HFFc6 (cell line): ENCODE results near the gene CFAP20DC. TPM values are rescaled to one million over a fixed set of nuclear protein-coding genes. Genes with fewer than 3 reads are reported as not detected.

Experiments used
- DNase-seq: peaks from one replicate; pipeline ENCODE4 v3.0.0-alpha.2; 2018
- H3K27ac Mint-ChIP-seq: 2 replicates; pipeline ENCODE4 v1.8.0; 2020; ENCODE audit warnings: mild to moderate bottlenecking, mixed read lengths
- H3K27me3 Mint-ChIP-seq: 2 replicates; pipeline ENCODE4 v1.8.0; 2021; ENCODE audit warnings: mild to moderate bottlenecking, moderate library complexity, mixed read lengths; ENCODE audit not compliant: insufficient read depth
- H3K36me3 Mint-ChIP-seq: 2 replicates; pipeline ENCODE4 v1.8.0; 2021; ENCODE audit warnings: low read depth, mixed read lengths
- H3K4me1 Mint-ChIP-seq: 2 replicates; pipeline ENCODE4 v1.8.0; 2020; ENCODE audit warnings: low read depth, mixed read lengths
- H3K4me3 Mint-ChIP-seq: 2 replicates; pipeline ENCODE4 v1.8.0; 2020; ENCODE audit warnings: mild to moderate bottlenecking, moderate library complexity, mixed read lengths
- H3K9me3 Mint-ChIP-seq: 2 replicates; pipeline ENCODE4 v1.8.0; 2020; ENCODE audit warnings: mild to moderate bottlenecking, mixed read lengths
- total RNA-seq, 6 experiments: library from RNA; stranded (reverse); fragmentation: NEBNext Ultra II Directional; extraction: Animal tissue kit (Norgen Biotek cat#: 25700); gene quantifications; 2 replicates in 1 of 6; 3 replicates in 5 of 6; pipeline ENCODE4 v1.2.3, GENCODE V29; 2021
- TF ChIP-seq, protein P1 (sequence below): fragments of 200-600 bp; sonication (generic); IDR thresholded peaks from 2 replicates; pipeline ENCODE4 v1.5.0; 2021; ENCODE audit warnings: antibody characterized with exemption, mild to moderate bottlenecking

CFAP20DC gene
- total RNA-seq, 6 experiments from 2014 or later: 1.2 to 2.6 (median 2.1) TPM

DNA sequence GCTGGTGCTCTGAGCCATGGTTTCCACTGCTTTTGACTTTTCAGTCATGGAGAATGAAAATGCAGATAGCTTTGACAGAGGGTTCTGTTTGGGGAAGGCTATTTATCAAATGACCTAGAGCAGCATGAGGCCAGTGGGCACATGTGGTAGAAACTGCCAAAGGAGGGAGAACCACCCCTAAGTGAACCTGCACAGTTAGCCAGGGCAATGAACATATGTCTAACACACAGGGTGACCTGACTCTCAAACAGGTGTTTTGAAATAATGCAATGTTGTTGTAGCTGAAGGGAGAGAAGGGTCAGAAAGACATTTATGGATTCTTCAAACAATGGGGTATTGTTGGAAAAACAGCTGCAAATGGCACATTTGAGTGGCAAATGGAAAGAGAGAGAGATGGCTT, 208.9 kb downstream of the CFAP20DC start:
- TF ChIP-seq, protein P1, sequence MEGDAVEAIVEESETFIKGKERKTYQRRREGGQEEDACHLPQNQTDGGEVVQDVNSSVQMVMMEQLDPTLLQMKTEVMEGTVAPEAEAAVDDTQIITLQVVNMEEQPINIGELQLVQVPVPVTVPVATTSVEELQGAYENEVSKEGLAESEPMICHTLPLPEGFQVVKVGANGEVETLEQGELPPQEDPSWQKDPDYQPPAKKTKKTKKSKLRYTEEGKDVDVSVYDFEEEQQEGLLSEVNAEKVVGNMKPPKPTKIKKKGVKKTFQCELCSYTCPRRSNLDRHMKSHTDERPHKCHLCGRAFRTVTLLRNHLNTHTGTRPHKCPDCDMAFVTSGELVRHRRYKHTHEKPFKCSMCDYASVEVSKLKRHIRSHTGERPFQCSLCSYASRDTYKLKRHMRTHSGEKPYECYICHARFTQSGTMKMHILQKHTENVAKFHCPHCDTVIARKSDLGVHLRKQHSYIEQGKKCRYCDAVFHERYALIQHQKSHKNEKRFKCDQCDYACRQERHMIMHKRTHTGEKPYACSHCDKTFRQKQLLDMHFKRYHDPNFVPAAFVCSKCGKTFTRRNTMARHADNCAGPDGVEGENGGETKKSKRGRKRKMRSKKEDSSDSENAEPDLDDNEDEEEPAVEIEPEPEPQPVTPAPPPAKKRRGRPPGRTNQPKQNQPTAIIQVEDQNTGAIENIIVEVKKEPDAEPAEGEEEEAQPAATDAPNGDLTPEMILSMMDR: no peak
- H3K36me3 Mint-ChIP-seq: no peaks in the 10 kb centered on the region
- H3K27ac Mint-ChIP-seq: no peak overlapping the region
- H3K4me1 Mint-ChIP-seq: peaks cover 21% of the 10 kb centered on the region
- no peak overlapping the region for H3K4me3 Mint-ChIP-seq
- no peaks in the 10 kb centered on the region for H3K9me3 Mint-ChIP-seq
- no peaks in the 10 kb centered on the region for H3K27me3 Mint-ChIP-seq
- no peak for DNase-seq

DNA sequence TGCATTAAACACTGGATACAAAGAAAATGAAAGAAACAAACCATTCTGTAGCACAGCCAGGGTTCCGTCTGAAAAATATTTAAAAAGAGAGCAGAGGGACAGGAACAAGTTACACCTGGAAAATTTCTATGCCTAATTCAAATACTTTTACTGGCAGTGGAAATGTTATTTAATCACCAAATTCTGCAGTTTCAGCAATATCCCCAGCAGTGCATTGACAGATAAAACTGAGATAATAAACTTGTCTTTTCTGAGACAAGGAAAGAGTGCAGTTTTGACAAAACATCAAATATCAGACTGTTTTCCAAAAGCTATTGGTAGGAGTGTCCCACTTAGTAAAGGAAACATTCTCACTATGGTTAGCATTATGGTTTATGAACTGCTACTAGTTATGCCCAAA, 209.9 kb downstream of the CFAP20DC start:
- no peak for DNase-seq
- no peaks in the 10 kb centered on the region for H3K27me3 Mint-ChIP-seq
- H3K36me3 Mint-ChIP-seq: no peaks in the 10 kb centered on the region
- H3K4me1 Mint-ChIP-seq: peaks cover 29% of the 10 kb centered on the region
- no peaks in the 10 kb centered on the region for H3K9me3 Mint-ChIP-seq
- no peak overlapping the region for H3K27ac Mint-ChIP-seq
- TF ChIP-seq, protein P1: no peak
- H3K4me3 Mint-ChIP-seq: no peak overlapping the region

DNA sequence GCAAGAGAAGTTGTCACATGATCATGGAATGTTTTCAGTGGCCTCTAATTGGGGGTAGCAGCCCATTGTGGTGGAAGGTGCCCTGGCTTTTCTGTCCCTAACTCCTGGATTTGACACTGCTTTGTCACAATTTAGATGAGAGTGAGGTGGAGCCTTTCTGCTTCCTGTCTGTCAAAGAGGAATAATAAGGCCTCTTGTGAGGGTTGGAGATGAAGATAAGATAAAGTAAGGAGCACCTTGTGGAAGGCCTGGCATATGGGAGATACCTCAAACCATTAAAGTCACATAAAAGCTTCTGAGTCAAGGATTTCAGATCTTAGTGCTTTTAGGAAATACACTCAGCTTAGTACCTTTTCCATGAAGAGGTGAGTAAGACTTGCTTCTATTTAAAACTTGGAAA, 210.6 kb downstream of the CFAP20DC start:
- Mint-ChIP-seq H3K4me3 (no peak overlapping the region), H3K27ac (no peak overlapping the region)

DNA sequence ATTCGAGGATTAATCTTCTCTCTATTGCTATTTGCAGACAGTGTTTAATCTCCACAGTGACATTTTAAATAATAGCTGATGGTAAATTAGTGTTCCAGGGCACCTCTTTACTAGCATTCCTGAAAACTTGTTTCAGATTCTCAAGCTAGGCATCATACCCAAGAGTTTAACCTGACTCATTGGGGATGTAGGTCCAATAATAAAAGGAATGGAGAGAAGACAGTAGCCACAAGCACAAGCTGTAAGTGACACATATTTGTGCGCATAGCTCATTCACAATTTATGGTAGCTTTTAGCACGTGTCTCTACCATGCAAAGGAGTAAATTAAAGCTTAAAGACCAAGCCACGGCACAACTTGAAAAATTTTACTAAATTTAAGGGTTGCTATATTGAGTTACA, 212.0 kb downstream of the CFAP20DC start:
- Mint-ChIP-seq H3K9me3 (no peaks in the 10 kb centered on the region), H3K36me3 (no peaks in the 10 kb centered on the region), H3K4me3 (no peak overlapping the region), H3K4me1 (peaks cover 50% of the 10 kb centered on the region), H3K27ac (no peak overlapping the region; the same call in 1 of the 2 replicates), H3K27me3 (no peaks in the 10 kb centered on the region)
- DNase-seq: peak; percentile 36
- TF ChIP-seq, protein P1: no peak

More for the DNA sequence above, 210.6 kb downstream of the CFAP20DC start:
- TF ChIP-seq, protein P1: no peak
- DNase-seq: no peak
- H3K9me3 Mint-ChIP-seq: no peaks in the 10 kb centered on the region
- H3K36me3 Mint-ChIP-seq: no peaks in the 10 kb centered on the region
- H3K27me3 Mint-ChIP-seq: no peaks in the 10 kb centered on the region
- peaks cover 37% of the 10 kb centered on the region for H3K4me1 Mint-ChIP-seq

DNA sequence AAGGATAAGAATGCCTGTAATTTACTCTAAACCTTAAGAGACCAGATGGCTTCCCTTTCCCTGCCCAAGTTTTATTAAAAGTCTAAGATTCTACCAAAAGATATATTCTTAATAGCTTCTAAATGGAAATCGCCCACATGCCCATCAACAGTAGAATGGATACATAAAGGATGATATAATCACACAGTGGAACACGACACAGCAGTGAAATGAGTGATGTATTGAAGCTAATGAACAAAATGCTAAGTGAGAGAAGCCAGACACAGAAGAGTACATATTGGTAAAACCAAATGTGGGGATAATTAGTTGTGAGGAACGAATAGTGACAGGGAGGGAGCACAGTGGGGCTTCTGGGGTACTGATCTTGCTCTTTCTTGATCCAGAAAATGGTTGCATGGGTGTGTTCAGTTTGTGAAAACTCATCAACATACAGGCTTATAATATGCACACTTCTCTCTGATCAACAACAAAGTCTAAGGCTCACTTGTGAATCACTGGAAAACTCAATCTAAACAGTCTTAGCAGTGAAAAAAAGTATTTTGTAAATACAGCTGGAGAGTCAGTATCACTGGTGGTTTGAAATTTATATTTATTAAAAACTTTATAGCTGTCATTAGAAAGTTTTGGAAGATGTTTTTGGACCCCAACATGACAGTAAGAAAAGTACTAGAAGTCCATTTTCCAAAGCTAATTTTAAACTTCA, 212.5 kb downstream of the CFAP20DC start:
- no peak overlapping the region; the same call in 1 of the 2 replicates for H3K27ac Mint-ChIP-seq

More for the DNA sequence above, 212.5 kb downstream of the CFAP20DC start:
- H3K9me3 Mint-ChIP-seq: no peaks in the 10 kb centered on the region
- no peak for DNase-seq
- H3K4me1 Mint-ChIP-seq: peaks cover 50% of the 10 kb centered on the region
- H3K4me3 Mint-ChIP-seq: no peak overlapping the region
- no peaks in the 10 kb centered on the region for H3K27me3 Mint-ChIP-seq
- TF ChIP-seq, protein P1: no peak
- no peaks in the 10 kb centered on the region for H3K36me3 Mint-ChIP-seq
